PC-9 (cell line): ENCODE data around the gene IQGAP3. TPM values are rescaled to one million over a fixed set of nuclear protein-coding genes. Genes with fewer than 3 reads are reported as not detected.
A peak's percentile ranks its signal among the peaks of the same experiment; 100 is the strongest.

Experiments
- BruUV-seq: library from RNA; stranded (reverse); fragments of 400-500 nt; replicated peaks from 2 replicates; lab custom pipeline; 2021; lab: Mats Ljungman, UMichigan
- CTCF ChIA-PET: fragments of 300-600 bp; sonication (Branson Sonifier 250); formaldehyde crosslinking; loops from one replicate; lab custom pipeline; 2022; ENCODE audit warnings: antibody characterized with exemption; lab: Charles Lee
- POLR2A ChIA-PET: fragments of 300-600 bp; sonication (Branson Sonifier 250); formaldehyde crosslinking; loops from one replicate; lab custom pipeline; 2022; ENCODE audit warnings: antibody characterized with exemption; ENCODE audit not compliant: unreplicated experiment; lab: Charles Lee
- DNase-seq, 2 experiments: peaks; one replicate each; pipeline versions ENCODE4 v3.0.0 to v3.0.0-alpha.2; 2015 to 2022; ENCODE audit warnings: mixed read lengths in 1 of 2
- H2AFZ ChIP-seq: fragments of 200-600 bp; sonication (generic); 2 replicates; pipeline ENCODE4 v1.8.1; 2017; ENCODE audit warnings: antibody characterized with exemption
- H3F3A ChIP-seq: fragments of 200-600 bp; sonication (generic); 2 replicates; pipeline ENCODE4 v1.8.1; 2017; ENCODE audit warnings: antibody characterized with exemption, mild to moderate bottlenecking, low read depth; ENCODE audit not compliant: insufficient read depth
- H3K27ac ChIP-seq: fragments of 200-600 bp; sonication (generic); 2 replicates; pipeline ENCODE4 v1.6.1; 2016; ENCODE audit warnings: mixed run types
- H3K27me3 ChIP-seq: fragments of 200-600 bp; sonication (generic); 2 replicates; pipeline ENCODE4 v1.6.1; 2016; ENCODE audit warnings: low read depth, mixed run types; ENCODE audit not compliant: insufficient read depth
- H3K36me3 ChIP-seq: fragments of 200-600 bp; sonication (generic); 2 replicates; pipeline ENCODE4 v1.6.1; 2016; ENCODE audit warnings: low read depth, mixed run types
- H3K4me1 ChIP-seq: fragments of 200-600 bp; sonication (generic); replicated peaks from 2 replicates; pipeline ENCODE4 v1.6.1; 2016; ENCODE audit warnings: mixed run types; ENCODE audit not compliant: insufficient read depth
- H3K4me2 ChIP-seq: fragments of 200-600 bp; sonication (generic); 2 replicates; pipeline ENCODE4 v1.6.1; 2017; ENCODE audit warnings: mixed run types
- H3K4me3 ChIP-seq: fragments of 200-600 bp; sonication (generic); 2 replicates; pipeline ENCODE4 v1.6.1; 2016; ENCODE audit warnings: mixed run types
- H3K79me2 ChIP-seq: fragments of 200-600 bp; sonication (generic); 2 replicates; pipeline ENCODE4 v1.6.1; 2017; ENCODE audit warnings: low read depth, mixed run types
- H3K9me2 ChIP-seq: fragments of 200-600 bp; sonication (generic); 2 replicates; pipeline ENCODE4 v1.8.1; 2017; ENCODE audit warnings: mild to moderate bottlenecking; ENCODE audit not compliant: insufficient read depth
- H3K9me3 ChIP-seq: fragments of 200-600 bp; sonication (generic); 2 replicates; pipeline ENCODE4 v1.8.1; 2016; ENCODE audit warnings: low read depth; ENCODE audit not compliant: insufficient read depth
- H4K20me1 ChIP-seq: fragments of 200-600 bp; sonication (generic); 2 replicates; pipeline ENCODE4 v1.8.1; 2017; ENCODE audit not compliant: insufficient read depth
- EZH2 ChIP-seq: fragments of 200-600 bp; sonication (generic); IDR thresholded peaks from 2 replicates; pipeline ENCODE4 v1.8.0; 2017; ENCODE audit warnings: antibody characterized with exemption, low read depth
- intact Hi-C: fragments of 100-400 bp; cut with micrococcal nuclease; formaldehyde crosslinking; loops from one replicate; pipeline ENCODE4 v1.10.0; 2022; ENCODE audit not compliant: unreplicated experiment
- total RNA-seq: library from RNA; stranded (reverse); gene quantifications from 2 replicates; pipeline ENCODE4 v1.2.3, GENCODE V29; 2021
- TF ChIP-seq, protein P1 (sequence below): fragments of 200-600 bp; sonication (generic); conservative IDR thresholded peaks from 2 replicates; pipeline ENCODE4 v1.6.1; 2017; ENCODE audit warnings: mixed run types, antibody characterized with exemption, mild to moderate bottlenecking, moderate library complexity

IQGAP3 gene
- total RNA-seq, 1 experiment from 2014 or later = 63.1 TPM

DNA sequence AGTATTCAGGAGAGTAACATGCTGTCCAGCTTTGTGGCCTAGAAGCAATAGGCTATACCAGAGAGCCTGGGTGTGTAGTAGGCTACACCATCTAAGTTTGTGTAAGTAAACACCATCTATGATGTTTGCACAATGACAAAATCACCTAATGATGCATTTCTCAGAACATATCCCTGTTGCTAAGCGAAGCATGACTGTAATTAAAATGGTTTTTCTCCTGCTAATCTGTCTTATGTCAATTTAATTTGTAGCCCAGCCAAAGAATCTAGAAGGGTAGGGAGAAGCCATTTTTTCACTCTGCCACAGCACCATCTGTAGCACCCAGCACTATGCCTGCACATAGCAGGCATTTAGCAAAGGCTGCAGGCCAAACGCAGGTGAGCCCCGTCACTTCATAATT lies 5.2 kb upstream of the IQGAP3 start:
- Histone ChIP-seq H3K27ac (no peak overlapping the region), H2AFZ (no peak overlapping the region), H3K36me3 (no peaks in the 10 kb centered on the region), H3K79me2 (no peaks in the 10 kb centered on the region), H4K20me1 (no peaks in the 10 kb centered on the region), H3K9me3 (no peaks in the 10 kb centered on the region), H3K4me3 (no peak overlapping the region), H3F3A (no peaks in the 10 kb centered on the region), H3K27me3 (no peaks in the 10 kb centered on the region), H3K4me2 (no peak overlapping the region), H3K4me1 (no peaks in the 10 kb centered on the region; the same call in 1 of the 2 replicates), H3K9me2 (no peaks in the 10 kb centered on the region)
- ChIA-PET POLR2A (interaction anchor here (0.6 kb wide), 1 partner anchor 57 kb away, joined by 3 read pairs; no protein-coding TSS in a partner anchor), CTCF (no interaction called here)
- intact Hi-C loops = no loop called here
- no peak for DNase-seq
- TF ChIP-seq EZH2 = no peak
- TF ChIP-seq, protein P1, sequence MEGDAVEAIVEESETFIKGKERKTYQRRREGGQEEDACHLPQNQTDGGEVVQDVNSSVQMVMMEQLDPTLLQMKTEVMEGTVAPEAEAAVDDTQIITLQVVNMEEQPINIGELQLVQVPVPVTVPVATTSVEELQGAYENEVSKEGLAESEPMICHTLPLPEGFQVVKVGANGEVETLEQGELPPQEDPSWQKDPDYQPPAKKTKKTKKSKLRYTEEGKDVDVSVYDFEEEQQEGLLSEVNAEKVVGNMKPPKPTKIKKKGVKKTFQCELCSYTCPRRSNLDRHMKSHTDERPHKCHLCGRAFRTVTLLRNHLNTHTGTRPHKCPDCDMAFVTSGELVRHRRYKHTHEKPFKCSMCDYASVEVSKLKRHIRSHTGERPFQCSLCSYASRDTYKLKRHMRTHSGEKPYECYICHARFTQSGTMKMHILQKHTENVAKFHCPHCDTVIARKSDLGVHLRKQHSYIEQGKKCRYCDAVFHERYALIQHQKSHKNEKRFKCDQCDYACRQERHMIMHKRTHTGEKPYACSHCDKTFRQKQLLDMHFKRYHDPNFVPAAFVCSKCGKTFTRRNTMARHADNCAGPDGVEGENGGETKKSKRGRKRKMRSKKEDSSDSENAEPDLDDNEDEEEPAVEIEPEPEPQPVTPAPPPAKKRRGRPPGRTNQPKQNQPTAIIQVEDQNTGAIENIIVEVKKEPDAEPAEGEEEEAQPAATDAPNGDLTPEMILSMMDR = no peak
- BruUV-seq = no TSS peak

DNA sequence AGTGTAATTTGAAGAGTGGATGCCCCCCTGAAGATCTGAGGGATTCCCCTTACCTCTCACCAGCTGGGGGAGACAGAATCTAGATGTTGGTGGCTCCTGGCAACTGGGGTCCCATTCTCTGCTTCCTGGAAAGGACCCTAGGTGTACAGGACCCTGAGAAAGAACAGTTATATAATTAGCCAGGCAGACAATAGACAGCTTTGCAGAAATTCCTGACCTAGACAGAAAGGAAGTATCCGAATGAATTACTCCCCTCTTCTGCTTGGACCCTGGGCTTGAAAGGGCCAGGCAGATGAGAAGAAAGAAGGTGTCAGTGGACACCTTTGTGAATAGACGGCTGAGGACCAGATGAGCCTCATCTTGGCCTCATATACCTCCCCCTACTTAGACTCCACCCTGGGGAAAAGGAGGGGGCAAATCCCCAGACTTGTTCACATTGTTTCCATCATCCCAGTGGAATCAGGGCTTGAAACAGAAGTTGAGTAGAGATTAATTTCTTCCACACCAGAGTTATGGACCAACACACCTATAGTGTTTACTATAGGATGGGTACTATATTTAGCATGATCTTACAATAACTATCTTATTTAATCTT lies 1.8 kb upstream of the IQGAP3 start:
- Histone ChIP-seq H2AFZ (no peak overlapping the region), H3K27me3 (no peaks in the 10 kb centered on the region), H3K4me3 (no peak overlapping the region), H3K9me2 (no peaks in the 10 kb centered on the region), H3F3A (peaks cover 12% of the 10 kb centered on the region; the same call in 1 of the 2 replicates), H4K20me1 (no peaks in the 10 kb centered on the region), H3K79me2 (peaks cover 15% of the 10 kb centered on the region), H3K36me3 (0 out of 2 replicates have a peak, but pooled peaks cover under 1% of the 10 kb centered on the region), H3K9me3 (no peaks in the 10 kb centered on the region), H3K4me1 (peaks cover 14% of the 10 kb centered on the region), H3K27ac (no peak overlapping the region), H3K4me2 (no peak overlapping the region)
- intact Hi-C loops = loop anchor here (5.0 kb wide), 1 partner anchor 72 kb away; the partner anchor contains the start of gene MEF2D
- no peak for TF ChIP-seq EZH2
- TF ChIP-seq, protein P1 = no peak
- CTCF ChIA-PET = no interaction called here
- no TSS peak for BruUV-seq
- no peak for DNase-seq
- POLR2A ChIA-PET = no interaction called here

DNA sequence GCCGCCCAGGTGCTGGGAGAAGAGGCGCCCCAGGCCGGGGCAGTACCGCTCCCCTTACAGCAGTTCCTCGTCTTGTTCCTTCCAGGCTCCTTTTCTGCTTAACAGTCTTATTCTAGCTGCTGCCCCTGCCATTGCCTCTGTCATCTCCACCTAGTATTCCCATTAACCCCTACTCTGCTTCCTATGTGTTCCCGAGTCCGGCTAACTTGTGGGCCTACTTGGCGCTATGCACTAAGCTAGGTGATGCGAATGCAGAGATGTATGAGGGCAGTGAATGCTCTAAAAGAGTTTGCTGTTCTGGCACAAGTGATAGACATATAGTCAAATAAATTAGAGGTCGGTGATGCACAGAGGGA lies 276 bp upstream of the IQGAP3 start:
- CTCF ChIA-PET = no interaction called here
- Histone ChIP-seq H3K9me2 (no peaks in the 10 kb centered on the region), H3K27me3 (no peaks in the 10 kb centered on the region), H4K20me1 (no peaks in the 10 kb centered on the region), H3K9me3 (no peaks in the 10 kb centered on the region), H3K36me3 (0 out of 2 replicates have a peak, but pooled peaks cover 8% of the 10 kb centered on the region), H3K27ac (no peak overlapping the region), H2AFZ (peak overlapping the region; percentile 56; the same call in 1 of the 2 replicates), H3K4me1 (peaks cover 14% of the 10 kb centered on the region), H3F3A (peaks cover 12% of the 10 kb centered on the region; the same call in 1 of the 2 replicates), H3K79me2 (peaks cover 15% of the 10 kb centered on the region), H3K4me2 (peak overlapping the region; percentile 84), H3K4me3 (peak overlapping the region; percentile 77; the same call in 1 of the 2 replicates)
- POLR2A ChIA-PET = no interaction called here
- no TSS peak for BruUV-seq
- DNase-seq = no peak
- intact Hi-C loops = loop anchor here (1.0 to 5.0 kb wide), 2 partner anchors 70 to 101 kb away; partner anchors contain the start of gene MEF2D
- TF ChIP-seq, protein P1 = no peak
- TF ChIP-seq EZH2 = no peak
